ENCODE data around the gene NAA38. TPM values are rescaled to one million over a fixed set of nuclear protein-coding genes. Genes with fewer than 3 reads are reported as not detected.

NAA38 gene
- total RNA-seq, 1 donor from 2014 or later: 60.2 TPM

DNA sequence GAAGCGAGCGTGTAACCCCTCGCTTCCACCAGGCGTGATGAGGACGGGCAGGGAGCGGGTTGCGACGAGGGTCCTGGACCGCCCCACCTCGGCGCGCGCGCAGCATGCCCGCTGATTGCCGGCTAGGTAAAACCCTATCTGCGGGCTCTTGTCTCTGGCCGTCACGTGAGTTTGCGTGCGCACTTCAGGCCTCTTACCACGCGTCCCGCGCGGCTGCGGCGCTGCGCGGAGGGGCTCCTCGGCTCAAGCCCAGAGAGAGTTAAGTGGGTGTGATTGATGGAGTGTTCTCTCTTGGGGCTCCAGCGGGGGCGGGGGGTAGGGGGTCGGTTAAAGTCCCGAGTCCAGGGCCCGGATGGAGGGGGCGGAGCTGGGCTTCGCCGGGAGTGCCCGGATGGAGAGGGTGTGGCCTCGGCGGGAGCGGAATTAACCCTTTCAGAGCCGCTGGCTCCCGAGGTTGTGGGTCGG is 15.4 kb downstream of the NAA38 start:
- Mint-ChIP-seq H3K4me1 (ENCODE audit: low read depth, unreplicated experiment) (peaks cover 45% of the 10 kb centered on the region), H3K27me3 (ENCODE audit: low read depth, unreplicated experiment) (no peaks in the 10 kb centered on the region)
- FAIRE-seq: no peak

DNA sequence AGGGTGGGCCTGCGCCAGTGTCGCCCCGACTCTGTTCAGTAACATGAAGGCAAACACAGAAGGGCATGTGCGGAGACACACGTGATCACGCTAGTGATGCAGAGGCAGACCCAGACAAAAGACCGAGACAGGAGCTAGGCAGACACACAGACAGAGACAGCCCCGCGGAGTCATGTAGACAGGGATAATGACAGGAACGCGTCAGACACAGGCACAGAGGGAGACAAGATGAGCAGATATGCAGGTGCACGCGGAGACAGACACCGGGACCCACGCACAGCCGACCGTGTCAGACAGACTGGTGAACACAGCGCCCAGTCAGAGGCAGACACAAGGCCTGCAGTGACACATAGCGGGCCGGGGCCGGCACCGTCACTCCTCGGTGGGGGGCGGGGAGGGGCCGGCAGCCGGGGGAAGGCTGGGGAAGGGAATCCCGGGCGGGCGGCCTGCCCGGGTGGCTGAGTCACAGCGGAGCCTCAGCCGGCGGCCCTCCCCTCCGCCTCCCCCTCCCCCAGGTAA is 15.9 kb downstream of the NAA38 start:
- peaks cover 43% of the 10 kb centered on the region for H3K4me1 Mint-ChIP-seq (ENCODE audit: low read depth, unreplicated experiment)
- TF ChIP-seq EZH2 (IDR thresholded peaks at IDR 0.05; ENCODE audit: insufficient read depth, low read length) (no peak), CTCF (IDR thresholded peaks at IDR 0.05; ENCODE audit: insufficient read depth, low read depth, low read length) (no peak)
- H3K27ac ChIP-seq (ENCODE audit: low read depth, low read length): peak overlapping the region; percentile 100
- H3K4me2 ChIP-seq (ENCODE audit: low read length): peak overlapping the region; percentile 99
- H3K9ac ChIP-seq (ENCODE audit: low read length): peak overlapping the region; percentile 100
- H3K79me2 ChIP-seq (ENCODE audit: insufficient read depth, low read length): peaks cover 53% of the 10 kb centered on the region
- DNase-seq (ENCODE audit: low read depth) (peak; percentile 83), FAIRE-seq (peak; percentile 58)
- H3K27ac Mint-ChIP-seq (ENCODE audit: unreplicated experiment): peak overlapping the region; percentile 100
- H3K27me3 Mint-ChIP-seq (ENCODE audit: low read depth, unreplicated experiment): no peaks in the 10 kb centered on the region
- peak overlapping the region; percentile 95 for H3K4me3 Mint-ChIP-seq (ENCODE audit: unreplicated experiment)
- no peaks in the 10 kb centered on the region for H3K9me3 Mint-ChIP-seq (ENCODE audit: unreplicated experiment)
- H3K36me3 Mint-ChIP-seq (ENCODE audit: low read depth, unreplicated experiment): peaks cover 4% of the 10 kb centered on the region
- H3K27me3 ChIP-seq (ENCODE audit: insufficient read depth, low read length): no peaks in the 10 kb centered on the region
- peak overlapping the region; percentile 85 for H3K4me3 ChIP-seq (ENCODE audit: insufficient read depth, low read depth, low read length)
- H3K9me3 ChIP-seq (ENCODE audit: insufficient read depth, low read depth, low read length): no peaks in the 10 kb centered on the region
- peaks cover 46% of the 10 kb centered on the region for H4K20me1 ChIP-seq (ENCODE audit: insufficient read depth, low read length)
- peaks cover 57% of the 10 kb centered on the region for H3K4me1 ChIP-seq (ENCODE audit: insufficient read depth, low read length)
- H3K36me3 ChIP-seq (ENCODE audit: insufficient read depth, low read length): no peaks in the 10 kb centered on the region
- H2AFZ ChIP-seq (ENCODE audit: low read depth, low read length): peak overlapping the region; percentile 44

More for the DNA sequence above, 15.4 kb downstream of the NAA38 start:
- peaks cover 55% of the 10 kb centered on the region for H3K79me2 ChIP-seq (ENCODE audit: insufficient read depth, low read length)
- H4K20me1 ChIP-seq (ENCODE audit: insufficient read depth, low read length): peaks cover 47% of the 10 kb centered on the region
- peak overlapping the region; percentile 100 for H3K9ac ChIP-seq (ENCODE audit: low read length)
- Mint-ChIP-seq H3K36me3 (ENCODE audit: low read depth, unreplicated experiment) (peaks cover 4% of the 10 kb centered on the region), H3K9me3 (ENCODE audit: unreplicated experiment) (no peaks in the 10 kb centered on the region), H3K27ac (ENCODE audit: unreplicated experiment) (peak overlapping the region; percentile 100), H3K4me3 (ENCODE audit: unreplicated experiment) (peak overlapping the region; percentile 95)
- H3K9me3 ChIP-seq (ENCODE audit: insufficient read depth, low read depth, low read length): no peaks in the 10 kb centered on the region
- peak overlapping the region; percentile 85 for H3K4me3 ChIP-seq (ENCODE audit: insufficient read depth, low read depth, low read length)
- DNase-seq (ENCODE audit: low read depth): peak; percentile 61
- H3K4me2 ChIP-seq (ENCODE audit: low read length): peak overlapping the region; percentile 99
- H3K27ac ChIP-seq (ENCODE audit: low read depth, low read length): peak overlapping the region; percentile 100
- peak overlapping the region; percentile 44 for H2AFZ ChIP-seq (ENCODE audit: low read depth, low read length)
- H3K4me1 ChIP-seq (ENCODE audit: insufficient read depth, low read length): peaks cover 52% of the 10 kb centered on the region
- H3K27me3 ChIP-seq (ENCODE audit: insufficient read depth, low read length): no peaks in the 10 kb centered on the region
- no peak for TF ChIP-seq EZH2 (IDR thresholded peaks at IDR 0.05; ENCODE audit: insufficient read depth, low read length)
- no peak for TF ChIP-seq CTCF (IDR thresholded peaks at IDR 0.05; ENCODE audit: insufficient read depth, low read depth, low read length)
- no peaks in the 10 kb centered on the region for H3K36me3 ChIP-seq (ENCODE audit: insufficient read depth, low read length)

DNA sequence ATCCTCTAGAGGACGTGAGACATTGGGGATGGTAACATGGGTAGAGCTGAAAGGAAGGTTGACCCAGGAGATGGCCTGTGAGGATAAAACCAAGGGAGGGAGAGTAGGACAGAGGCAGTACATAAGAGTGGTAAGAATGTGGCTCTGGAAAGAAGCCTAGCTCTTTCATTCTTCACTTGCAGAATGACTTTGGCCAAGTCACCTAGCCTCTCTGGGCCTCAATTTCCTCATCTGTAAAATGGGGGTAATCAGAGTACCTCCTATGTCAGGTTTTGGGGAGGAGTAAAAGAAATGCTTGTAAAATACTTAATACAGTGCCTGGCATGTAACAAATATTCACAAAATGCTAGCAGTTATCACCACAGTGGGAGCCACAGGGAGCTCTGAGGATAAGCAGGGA is 16.5 kb downstream of the NAA38 start:
- H3K9me3 Mint-ChIP-seq (ENCODE audit: unreplicated experiment): no peaks in the 10 kb centered on the region
- Histone ChIP-seq H3K4me3 (ENCODE audit: insufficient read depth, low read depth, low read length) (peak overlapping the region; percentile 58), H3K4me1 (ENCODE audit: insufficient read depth, low read length) (peaks cover 61% of the 10 kb centered on the region), H3K36me3 (ENCODE audit: insufficient read depth, low read length) (no peaks in the 10 kb centered on the region), H3K9ac (ENCODE audit: low read length) (peak overlapping the region; percentile 100), H2AFZ (ENCODE audit: low read depth, low read length) (no peak overlapping the region), H3K9me3 (ENCODE audit: insufficient read depth, low read depth, low read length) (no peaks in the 10 kb centered on the region), H3K79me2 (ENCODE audit: insufficient read depth, low read length) (peaks cover 47% of the 10 kb centered on the region), H3K4me2 (ENCODE audit: low read length) (peak overlapping the region; percentile 99), H4K20me1 (ENCODE audit: insufficient read depth, low read length) (peaks cover 44% of the 10 kb centered on the region), H3K27me3 (ENCODE audit: insufficient read depth, low read length) (no peaks in the 10 kb centered on the region), H3K27ac (ENCODE audit: low read depth, low read length) (peak overlapping the region; percentile 100)
- no peak for DNase-seq (ENCODE audit: low read depth)
- peak overlapping the region; percentile 86 for H3K4me3 Mint-ChIP-seq (ENCODE audit: unreplicated experiment)
- no peak for TF ChIP-seq EZH2 (IDR thresholded peaks at IDR 0.05; ENCODE audit: insufficient read depth, low read length)
- no peak for TF ChIP-seq CTCF (IDR thresholded peaks at IDR 0.05; ENCODE audit: insufficient read depth, low read depth, low read length)
- H3K27me3 Mint-ChIP-seq (ENCODE audit: low read depth, unreplicated experiment): no peaks in the 10 kb centered on the region
- FAIRE-seq: no peak
- H3K27ac Mint-ChIP-seq (ENCODE audit: unreplicated experiment): peak overlapping the region; percentile 100
- peaks cover 4% of the 10 kb centered on the region for H3K36me3 Mint-ChIP-seq (ENCODE audit: low read depth, unreplicated experiment)
- peaks cover 42% of the 10 kb centered on the region for H3K4me1 Mint-ChIP-seq (ENCODE audit: low read depth, unreplicated experiment)

Measured in astrocyte (in vitro differentiated cells and primary cell).